Hepatocyte (in vitro differentiated cells): ENCODE data around the gene AP5B1.

ENCODE experiments used
- CTCF ChIP-seq: fragments of 200-600 bp; sonication (generic); IDR thresholded peaks from 2 replicates; pipeline ENCODE4 v1.5.1; 2016; ENCODE audit warnings: antibody characterized with exemption, mild to moderate bottlenecking; ENCODE audit not compliant: poor library complexity
- EZH2 ChIP-seq: fragments of 200-600 bp; sonication (generic); IDR thresholded peaks from 2 replicates; pipeline ENCODE4 v1.6.1; 2016; ENCODE audit warnings: antibody characterized with exemption, mild to moderate bottlenecking, borderline replicate concordance
- EZH2phosphoT487 ChIP-seq: fragments of 200-600 bp; sonication (generic); IDR thresholded peaks from one replicate; pipeline ENCODE4 v1.6.1; 2018; ENCODE audit warnings: antibody characterized with exemption, mild to moderate bottlenecking, low read depth, moderate library complexity; ENCODE audit not compliant: unreplicated experiment, severe bottlenecking

GRCh38 chr11:65796726-65797601, 16.2 kb upstream of the AP5B1 start:
- TF ChIP-seq CTCF (no peak), EZH2 (no peak), EZH2phosphoT487 (no peak)
